Hepatocyte (in vitro differentiated cells): ENCODE measurements around the gene PGA4. TPM values are rescaled to one million over a fixed set of nuclear protein-coding genes. Genes with fewer than 3 reads are reported as not detected.
"Not testable (repeated sequence)": the region's sequence is repeated elsewhere in the genome, so short reads cannot be mapped to it uniquely, and the experiment has no call there.

Experiments used
- DNase-seq: peaks from one replicate; pipeline ENCODE4 v3.0.0-alpha.2; 2016; ENCODE audit warnings: low spot score
- H2AFZ ChIP-seq: fragments of 200-600 bp; sonication (generic); 2 replicates; pipeline ENCODE4 v1.6.0; 2016; ENCODE audit warnings: antibody characterized with exemption, mild to moderate bottlenecking
- H3K27ac ChIP-seq: fragments of 200-600 bp; sonication (generic); 2 replicates; pipeline ENCODE4 v1.5.1; 2016; ENCODE audit warnings: mild to moderate bottlenecking
- H3K27me3 ChIP-seq: fragments of 200-600 bp; sonication (generic); 2 replicates; pipeline ENCODE4 v1.6.1; 2016
- H3K36me3 ChIP-seq: fragments of 200-600 bp; sonication (generic); replicated peaks from 2 replicates; pipeline ENCODE4 v1.5.1; 2016; ENCODE audit warnings: low read depth; ENCODE audit not compliant: insufficient read depth
- H3K4me1 ChIP-seq: fragments of 200-600 bp; sonication (generic); 2 replicates; pipeline ENCODE4 v1.5.1; 2016; ENCODE audit warnings: mild to moderate bottlenecking, moderate library complexity; ENCODE audit not compliant: insufficient read depth
- H3K4me2 ChIP-seq: fragments of 200-600 bp; sonication (generic); 2 replicates; pipeline ENCODE4 v1.6.0; 2016
- H3K4me3 ChIP-seq: fragments of 200-600 bp; sonication (generic); 2 replicates; pipeline ENCODE4 v1.5.1; 2016; ENCODE audit warnings: mild to moderate bottlenecking
- H3K79me2 ChIP-seq: fragments of 200-600 bp; sonication (generic); 2 replicates; pipeline ENCODE4 v1.6.0; 2017; ENCODE audit warnings: mild to moderate bottlenecking
- H3K9me2 ChIP-seq: fragments of 200-600 bp; sonication (generic); replicated peaks from 2 replicates; pipeline ENCODE4 v1.6.0; 2017; ENCODE audit warnings: mild to moderate bottlenecking; ENCODE audit not compliant: insufficient read depth
- H3K9me3 ChIP-seq: fragments of 200-600 bp; sonication (generic); 2 replicates; pipeline ENCODE4 v1.5.1; 2016; ENCODE audit warnings: low read depth, mild to moderate bottlenecking
- H4K20me1 ChIP-seq: fragments of 200-600 bp; sonication (generic); 2 replicates; pipeline ENCODE4 v1.6.0; 2016; ENCODE audit warnings: mild to moderate bottlenecking; ENCODE audit not compliant: insufficient read depth, poor library complexity, severe bottlenecking
- CTCF ChIP-seq: fragments of 200-600 bp; sonication (generic); IDR thresholded peaks from 2 replicates; pipeline ENCODE4 v1.5.1; 2016; ENCODE audit warnings: antibody characterized with exemption, mild to moderate bottlenecking; ENCODE audit not compliant: poor library complexity
- EZH2 ChIP-seq: fragments of 200-600 bp; sonication (generic); IDR thresholded peaks from 2 replicates; pipeline ENCODE4 v1.6.1; 2016; ENCODE audit warnings: antibody characterized with exemption, mild to moderate bottlenecking, borderline replicate concordance
- EZH2phosphoT487 ChIP-seq: fragments of 200-600 bp; sonication (generic); IDR thresholded peaks from one replicate; pipeline ENCODE4 v1.6.1; 2018; ENCODE audit warnings: antibody characterized with exemption, mild to moderate bottlenecking, low read depth, moderate library complexity; ENCODE audit not compliant: unreplicated experiment, severe bottlenecking
- WGBS: methylation state at CpG from one replicate; pipeline ENCODE4 v1.1.6; 2016; ENCODE audit warnings: low lambda C conversion rate; ENCODE audit errors: missing lambda C conversion rate; 5-methylcytosine and 5-hydroxymethylcytosine counted together
- polyA plus RNA-seq: library from polyadenylated mRNA; unstranded; fragments of >200 nt; fragmentation: Nextera tagmentation; extraction: Ambion mirVana; gene quantifications from 2 replicates; pipeline ENCODE4 v1.2.1, GENCODE V29; 2016
- total RNA-seq: library from RNA; depleted of rRNA; stranded (reverse); fragments of >200 nt; gene quantifications from 2 replicates; pipeline ENCODE4 v1.2.3, GENCODE V29; 2014

Gene PGA4
- 2.0 and 7.1 TPM in 2 replicates for total RNA-seq
- 4.2 and 16.2 TPM in 2 replicates for polyA plus RNA-seq

- not testable (repeated sequence) for H3K27ac ChIP-seq, H2AFZ ChIP-seq, H3K36me3 ChIP-seq, H3K9me3 ChIP-seq, H3K4me1 ChIP-seq, H3K4me2 ChIP-seq, H3K4me3 ChIP-seq, H3K27me3 ChIP-seq, DNase-seq, H3K9me2 ChIP-seq, H4K20me1 ChIP-seq, H3K79me2 ChIP-seq
- WGBS = no CpG with 5 or more reads among the region's 8 CpGs
Measured at GRCh38 chr11:61222047-61222446, at the start of gene PGA4. PGA4 (plus strand) TSS chr11:61222347; CDS start chr11:61222401, 54 bp downstream.

GRCh38 chr11:61172356-61172755, 49.8 kb upstream of the PGA4 start:
- no peak overlapping the region for H3K27ac ChIP-seq
- 76% methylated on average over 5 of the region's 5 CpGs for WGBS
- TF ChIP-seq EZH2 (no peak), CTCF (no peak), EZH2phosphoT487 (no peak)

GRCh38 chr11:61172888-61173287, 49.3 kb upstream of the PGA4 start:
- Histone ChIP-seq H3K9me3 (no peaks in the 10 kb centered on the region), H3K4me2 (no peak overlapping the region), H3K27ac (no peak overlapping the region), H3K79me2 (no peaks in the 10 kb centered on the region), H4K20me1 (no peaks in the 10 kb centered on the region), H3K27me3 (no peaks in the 10 kb centered on the region), H3K36me3 (no peaks in the 10 kb centered on the region), H3K4me1 (no peaks in the 10 kb centered on the region), H2AFZ (no peak overlapping the region), H3K9me2 (no peaks in the 10 kb centered on the region), H3K4me3 (no peak overlapping the region)
- 90% methylated on average over 3 of the region's 3 CpGs for WGBS
- no peak for DNase-seq
- TF ChIP-seq EZH2phosphoT487 (no peak), EZH2 (no peak)

More at GRCh38 chr11:61172356-61172755, 49.8 kb upstream of the PGA4 start:
- no peaks in the 10 kb centered on the region for H3K79me2 ChIP-seq
- no peaks in the 10 kb centered on the region for H3K27me3 ChIP-seq
- no peaks in the 10 kb centered on the region for H3K4me1 ChIP-seq
- H3K9me2 ChIP-seq = no peaks in the 10 kb centered on the region
- H2AFZ ChIP-seq = no peak overlapping the region
- no peaks in the 10 kb centered on the region for H3K9me3 ChIP-seq
- no peak overlapping the region for H3K4me3 ChIP-seq
- H4K20me1 ChIP-seq = no peaks in the 10 kb centered on the region
- no peaks in the 10 kb centered on the region for H3K36me3 ChIP-seq
- no peak for DNase-seq
- no peak overlapping the region for H3K4me2 ChIP-seq

GRCh38 chr11:61173456-61173855, 48.7 kb upstream of the PGA4 start:
- Histone ChIP-seq H3K4me3 (no peak overlapping the region), H3K4me1 (no peaks in the 10 kb centered on the region), H3K4me2 (no peak overlapping the region), H3K9me3 (no peaks in the 10 kb centered on the region), H4K20me1 (no peaks in the 10 kb centered on the region), H3K9me2 (no peaks in the 10 kb centered on the region), H3K36me3 (no peaks in the 10 kb centered on the region), H2AFZ (no peak overlapping the region), H3K79me2 (no peaks in the 10 kb centered on the region), H3K27ac (no peak overlapping the region), H3K27me3 (no peaks in the 10 kb centered on the region)
- DNase-seq = no peak
- WGBS = 85% methylated on average over 4 of the region's 4 CpGs
- no peak for TF ChIP-seq EZH2phosphoT487
- TF ChIP-seq EZH2 = no peak
- no peak for TF ChIP-seq CTCF

GRCh38 chr11:61174273-61174672, 47.9 kb upstream of the PGA4 start:
- Histone ChIP-seq H3K4me2 (no peak overlapping the region), H3K27ac (no peak overlapping the region), H3K9me3 (no peaks in the 10 kb centered on the region), H3K9me2 (no peaks in the 10 kb centered on the region), H3K27me3 (no peaks in the 10 kb centered on the region), H3K36me3 (no peaks in the 10 kb centered on the region), H4K20me1 (no peaks in the 10 kb centered on the region), H2AFZ (no peak overlapping the region), H3K4me1 (no peaks in the 10 kb centered on the region), H3K79me2 (no peaks in the 10 kb centered on the region), H3K4me3 (no peak overlapping the region)
- DNase-seq = no peak
- TF ChIP-seq EZH2 = no peak
- no peak for TF ChIP-seq EZH2phosphoT487
- no peak for TF ChIP-seq CTCF
- 76% methylated on average over 6 of the region's 6 CpGs for WGBS
